Panc1 (cell line): ENCODE data around the gene OR5K4. TPM values are rescaled to one million over a fixed set of nuclear protein-coding genes. Genes with fewer than 3 reads are reported as not detected.

Experiments used
- ATAC-seq: fragments of 200-7000 bp; cut with Tn5 transposase; 2 replicates; pipeline ENCODE4 v1.9.1; 2020; ENCODE audit warnings: mild to moderate bottlenecking, moderate library complexity
- BruUV-seq: library from RNA; stranded (reverse); fragments of 400-500 nt; replicated peaks from 2 replicates; lab custom pipeline; 2021; lab: Mats Ljungman, UMichigan
- CTCF ChIA-PET: fragments of 300-600 bp; sonication (Branson Sonifier 250); formaldehyde crosslinking; loops from one replicate; lab custom pipeline; 2022; ENCODE audit warnings: antibody characterized with exemption; lab: Charles Lee
- POLR2A ChIA-PET: fragments of 300-600 bp; sonication (Branson Sonifier 250); formaldehyde crosslinking; loops from one replicate; lab custom pipeline; 2022; ENCODE audit warnings: antibody characterized with exemption; lab: Charles Lee
- DNase-seq: peaks from one replicate; pipeline ENCODE4 v3.0.0-alpha.2; 2010; ENCODE audit warnings: low read depth, low spot score
- H3K27ac ChIP-seq: 2 replicates; pipeline ENCODE4 v1.5.1; 2011; ENCODE audit warnings: mild to moderate bottlenecking, low read length, inconsistent platforms
- H3K27me3 ChIP-seq: fragments of 200-500 bp; sonication (Bioruptor generic); 2 replicates; pipeline ENCODE4 v1.6.0; 2014; ENCODE audit warnings: low read length, inconsistent platforms; ENCODE audit not compliant: control insufficient read depth, insufficient read depth
- H3K36me3 ChIP-seq: fragments of 200-500 bp; sonication (Bioruptor generic); 2 replicates; pipeline ENCODE4 v1.5.1; 2014; ENCODE audit warnings: inconsistent platforms, mild to moderate bottlenecking, low read length, moderate library complexity; ENCODE audit not compliant: control insufficient read depth, insufficient read depth
- H3K4me1 ChIP-seq: 2 replicates; pipeline ENCODE4 v1.5.1; 2011; ENCODE audit warnings: inconsistent platforms, mild to moderate bottlenecking, low read length, moderate library complexity; ENCODE audit not compliant: control insufficient read depth, insufficient read depth
- H3K4me3 ChIP-seq, 2 experiments: 2 replicates each; pipeline ENCODE4 v1.5.1; 2011 to 2012; ENCODE audit warnings: low read depth in 2 of 2, low read length in 2 of 2, mild to moderate bottlenecking in 2 of 2, inconsistent platforms in 1 of 2, moderate library complexity in 1 of 2
- H3K9me3 ChIP-seq: fragments of 200-500 bp; sonication (Bioruptor generic); 2 replicates; pipeline ENCODE4 v1.5.1; 2014; ENCODE audit warnings: low read depth, mild to moderate bottlenecking, inconsistent platforms, low read length, moderate library complexity; ENCODE audit not compliant: control insufficient read depth, insufficient read depth
- POLR2AphosphoS5 ChIP-seq: IDR thresholded peaks from 2 replicates; pipeline ENCODE4 v1.6.1; 2012; ENCODE audit warnings: mild to moderate bottlenecking, low read depth, low read length, moderate library complexity
- SIN3A ChIP-seq: IDR thresholded peaks from 2 replicates; pipeline ENCODE4 v1.6.1; 2012; ENCODE audit warnings: low read depth, mild to moderate bottlenecking, low read length, moderate library complexity, borderline replicate concordance; ENCODE audit not compliant: insufficient read depth
- TCF7L2 ChIP-seq: IDR thresholded peaks from 2 replicates; pipeline ENCODE4 v1.6.1; 2011; ENCODE audit warnings: mild to moderate bottlenecking, low read depth, low read length, inconsistent platforms
- in situ Hi-C: cut with HindIII; loops from 2 replicates; pipeline ENCODE4 v1.10.0; 2016; ENCODE audit warnings: low sequenced_read_pairs, low pct_unique_long_range_greater_than_20kb
- intact Hi-C: fragments of 100-400 bp; cut with micrococcal nuclease; formaldehyde crosslinking; loops from one replicate; pipeline ENCODE4 v1.10.0; 2022; ENCODE audit not compliant: unreplicated experiment
- total RNA-seq: library from RNA; stranded (reverse); gene quantifications from one replicate; pipeline ENCODE4 v1.2.1, GENCODE V29; 2021; ENCODE audit not compliant: unreplicated experiment
- TF ChIP-seq, protein P1 (sequence below): fragments of 450-650 bp; IDR thresholded peaks from 2 replicates; pipeline ENCODE4 v1.5.1; 2017; ENCODE audit warnings: mild to moderate bottlenecking
- TF ChIP-seq, protein P2 (sequence below), 2 experiments: IDR thresholded peaks; 2 replicates each; pipeline ENCODE4 v1.6.1; 2011 to 2012; ENCODE audit warnings: low read depth in 2 of 2, control low read depth in 1 of 2, low read length in 1 of 2, mild to moderate bottlenecking in 1 of 2, moderate library complexity in 1 of 2; ENCODE audit not compliant: insufficient read depth in 1 of 2

OR5K4 gene
- total RNA-seq, 1 experiment from 2014 or later = not detected

DNA sequence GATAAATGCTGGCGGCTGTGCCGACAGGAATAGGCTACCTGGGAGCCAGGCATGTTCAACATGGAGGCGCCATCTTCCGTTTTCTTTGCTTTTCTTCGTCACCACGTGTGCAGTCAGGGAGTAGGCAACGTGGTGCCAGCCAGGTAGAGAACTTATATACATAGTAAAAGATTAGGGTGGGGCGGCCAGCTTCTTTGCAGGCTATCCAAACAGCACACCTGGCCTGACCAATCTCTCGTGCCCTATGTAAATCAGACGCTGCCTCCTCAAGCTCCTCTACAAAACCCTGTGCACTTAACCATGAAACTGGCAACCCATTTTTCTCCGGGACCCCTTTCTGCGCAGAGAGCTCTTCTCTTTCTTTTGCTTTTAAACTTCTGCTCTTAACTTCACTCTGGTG is 28.6 kb upstream of the OR5K4 start:
- H3K27me3 ChIP-seq = 0 out of 2 replicates have a peak, but pooled peaks cover 3% of the 10 kb centered on the region
- CTCF ChIA-PET = no interaction called here
- ATAC-seq (0 out of 2 replicates have a peak, but pooled peaks have one; percentile 51), DNase-seq (no peak)
- no peaks in the 10 kb centered on the region for H3K9me3 ChIP-seq
- TF ChIP-seq, protein P1, sequence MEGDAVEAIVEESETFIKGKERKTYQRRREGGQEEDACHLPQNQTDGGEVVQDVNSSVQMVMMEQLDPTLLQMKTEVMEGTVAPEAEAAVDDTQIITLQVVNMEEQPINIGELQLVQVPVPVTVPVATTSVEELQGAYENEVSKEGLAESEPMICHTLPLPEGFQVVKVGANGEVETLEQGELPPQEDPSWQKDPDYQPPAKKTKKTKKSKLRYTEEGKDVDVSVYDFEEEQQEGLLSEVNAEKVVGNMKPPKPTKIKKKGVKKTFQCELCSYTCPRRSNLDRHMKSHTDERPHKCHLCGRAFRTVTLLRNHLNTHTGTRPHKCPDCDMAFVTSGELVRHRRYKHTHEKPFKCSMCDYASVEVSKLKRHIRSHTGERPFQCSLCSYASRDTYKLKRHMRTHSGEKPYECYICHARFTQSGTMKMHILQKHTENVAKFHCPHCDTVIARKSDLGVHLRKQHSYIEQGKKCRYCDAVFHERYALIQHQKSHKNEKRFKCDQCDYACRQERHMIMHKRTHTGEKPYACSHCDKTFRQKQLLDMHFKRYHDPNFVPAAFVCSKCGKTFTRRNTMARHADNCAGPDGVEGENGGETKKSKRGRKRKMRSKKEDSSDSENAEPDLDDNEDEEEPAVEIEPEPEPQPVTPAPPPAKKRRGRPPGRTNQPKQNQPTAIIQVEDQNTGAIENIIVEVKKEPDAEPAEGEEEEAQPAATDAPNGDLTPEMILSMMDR = no peak
- peak overlapping the region; percentile 4 to 21; a peak in 3 of 4 replicates for H3K4me3 ChIP-seq
- in situ Hi-C loops = no loop called here
- no peaks in the 10 kb centered on the region for H3K4me1 ChIP-seq
- no peak overlapping the region for H3K27ac ChIP-seq
- no TSS peak for BruUV-seq
- no peaks in the 10 kb centered on the region for H3K36me3 ChIP-seq
- intact Hi-C loops = loop anchor here (10.0 kb wide), 2 partner anchors 250 to 530 kb away; no protein-coding TSS in a partner anchor
- POLR2A ChIA-PET = no interaction called here

DNA sequence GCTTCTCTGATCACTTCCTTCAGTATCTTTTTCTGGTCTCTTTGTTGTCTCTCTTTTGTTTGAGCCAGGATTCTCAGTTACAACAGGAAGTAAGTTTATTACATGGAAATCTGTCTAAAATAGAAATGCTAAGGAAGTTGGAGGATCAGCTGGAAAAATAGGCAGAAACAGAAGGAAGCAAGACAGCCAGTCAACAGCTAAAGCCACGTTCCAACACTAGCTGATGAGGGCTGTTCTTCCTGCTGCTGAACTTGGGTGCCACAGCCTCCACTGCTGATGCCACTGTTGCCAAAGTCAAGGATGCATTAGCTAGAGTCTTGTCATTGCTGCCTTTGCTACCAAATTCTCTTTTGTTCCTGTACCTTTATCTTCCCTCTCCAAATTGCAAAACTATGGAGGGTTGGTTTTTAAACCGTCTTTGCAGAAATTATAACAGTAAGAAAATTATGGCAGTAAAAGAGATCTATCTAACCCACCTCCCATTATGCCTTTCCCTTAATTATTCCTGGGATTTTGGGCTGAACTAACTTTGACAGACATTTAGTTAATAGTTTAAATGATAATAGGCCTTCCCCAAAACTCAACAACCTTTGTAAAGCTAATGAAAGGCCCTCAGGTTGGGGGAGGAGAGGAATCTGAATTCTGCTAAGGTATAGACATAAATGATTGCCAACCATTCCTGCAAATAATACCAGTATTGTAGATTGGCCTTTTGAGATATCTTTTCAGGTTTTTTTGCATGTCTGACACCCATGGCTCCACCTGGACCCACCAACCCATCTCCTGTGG is 27.4 kb upstream of the OR5K4 start:
- ChIA-PET CTCF (no interaction called here), POLR2A (interaction anchor here (0.5 kb wide), 1 partner anchor 26 kb away, joined by 3 read pairs; no protein-coding TSS in a partner anchor)
- H3K27me3 ChIP-seq = 0 out of 2 replicates have a peak, but pooled peaks cover 3% of the 10 kb centered on the region
- H3K27ac ChIP-seq = no peak overlapping the region
- DNase-seq (no peak), ATAC-seq (no peak)
- no peaks in the 10 kb centered on the region for H3K9me3 ChIP-seq
- no TSS peak for BruUV-seq
- no peaks in the 10 kb centered on the region for H3K36me3 ChIP-seq
- TF ChIP-seq, protein P2, sequence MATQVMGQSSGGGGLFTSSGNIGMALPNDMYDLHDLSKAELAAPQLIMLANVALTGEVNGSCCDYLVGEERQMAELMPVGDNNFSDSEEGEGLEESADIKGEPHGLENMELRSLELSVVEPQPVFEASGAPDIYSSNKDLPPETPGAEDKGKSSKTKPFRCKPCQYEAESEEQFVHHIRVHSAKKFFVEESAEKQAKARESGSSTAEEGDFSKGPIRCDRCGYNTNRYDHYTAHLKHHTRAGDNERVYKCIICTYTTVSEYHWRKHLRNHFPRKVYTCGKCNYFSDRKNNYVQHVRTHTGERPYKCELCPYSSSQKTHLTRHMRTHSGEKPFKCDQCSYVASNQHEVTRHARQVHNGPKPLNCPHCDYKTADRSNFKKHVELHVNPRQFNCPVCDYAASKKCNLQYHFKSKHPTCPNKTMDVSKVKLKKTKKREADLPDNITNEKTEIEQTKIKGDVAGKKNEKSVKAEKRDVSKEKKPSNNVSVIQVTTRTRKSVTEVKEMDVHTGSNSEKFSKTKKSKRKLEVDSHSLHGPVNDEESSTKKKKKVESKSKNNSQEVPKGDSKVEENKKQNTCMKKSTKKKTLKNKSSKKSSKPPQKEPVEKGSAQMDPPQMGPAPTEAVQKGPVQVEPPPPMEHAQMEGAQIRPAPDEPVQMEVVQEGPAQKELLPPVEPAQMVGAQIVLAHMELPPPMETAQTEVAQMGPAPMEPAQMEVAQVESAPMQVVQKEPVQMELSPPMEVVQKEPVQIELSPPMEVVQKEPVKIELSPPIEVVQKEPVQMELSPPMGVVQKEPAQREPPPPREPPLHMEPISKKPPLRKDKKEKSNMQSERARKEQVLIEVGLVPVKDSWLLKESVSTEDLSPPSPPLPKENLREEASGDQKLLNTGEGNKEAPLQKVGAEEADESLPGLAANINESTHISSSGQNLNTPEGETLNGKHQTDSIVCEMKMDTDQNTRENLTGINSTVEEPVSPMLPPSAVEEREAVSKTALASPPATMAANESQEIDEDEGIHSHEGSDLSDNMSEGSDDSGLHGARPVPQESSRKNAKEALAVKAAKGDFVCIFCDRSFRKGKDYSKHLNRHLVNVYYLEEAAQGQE (IDR thresholded peaks at IDR 0.05; ENCODE audit: insufficient read depth in 1 of 2, low read depth in 2 of 2, low read length in 1 of 2) = no peak
- TF ChIP-seq POLR2AphosphoS5 (no peak), SIN3A (no peak), TCF7L2 (no peak)
- TF ChIP-seq, protein P1 = no peak
- in situ Hi-C loops (no loop called here), intact Hi-C loops (loop anchor here (10.0 kb wide), 2 partner anchors 249 to 531 kb away; no protein-coding TSS in a partner anchor)
- H3K4me3 ChIP-seq = no peak overlapping the region
- H3K4me1 ChIP-seq = no peaks in the 10 kb centered on the region
